ENCODE measurements around the gene MAGI2. TPM values are rescaled to one million over a fixed set of nuclear protein-coding genes. Genes with fewer than 3 reads are reported as not detected.

The MAGI2 gene
- total RNA-seq, 1 experiment from 2014 or later = 0.52 TPM

DNA sequence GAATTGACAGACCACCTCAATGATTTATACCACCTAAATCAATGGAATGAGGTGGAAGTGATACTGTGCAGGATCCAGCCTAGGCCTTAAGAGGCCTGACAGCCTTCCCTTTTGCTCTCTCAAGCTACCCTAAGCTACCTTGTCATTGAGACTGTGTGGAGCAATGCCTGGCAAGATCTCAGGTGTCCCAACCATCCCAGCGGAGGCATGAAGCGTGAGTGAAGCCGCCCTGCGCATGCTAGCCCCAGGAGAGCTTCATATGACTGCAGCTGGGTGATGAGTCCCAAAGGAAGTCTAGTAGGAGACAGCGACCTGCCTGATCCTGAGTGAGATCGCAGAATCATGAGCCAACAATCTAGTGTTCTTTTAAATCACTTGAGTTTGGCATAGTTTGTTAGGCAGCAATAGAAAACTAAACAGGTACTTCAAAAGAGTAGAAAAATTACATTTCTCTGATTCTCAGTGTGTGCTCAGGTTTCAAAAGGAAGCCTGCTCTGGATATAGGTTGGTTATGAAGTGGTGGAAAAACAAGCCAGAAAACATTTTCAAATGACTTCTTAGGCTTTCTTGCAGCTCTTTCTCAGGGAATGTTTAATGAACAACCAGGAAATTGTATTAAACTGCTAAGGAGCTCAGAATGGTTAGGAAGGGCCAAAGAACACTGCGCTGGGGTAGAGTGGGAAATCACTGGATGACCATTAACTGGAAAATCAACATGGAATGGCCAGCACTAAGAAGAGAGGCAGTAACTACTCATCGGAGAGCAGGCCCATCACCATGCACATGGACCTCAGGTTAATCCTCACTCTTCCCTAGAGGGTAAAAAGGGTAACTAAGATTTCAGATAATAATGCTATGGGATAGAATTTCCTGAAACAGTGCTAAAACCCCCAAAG is 1119.7 kb downstream of the MAGI2 start:
- Mint-ChIP-seq H3K27me3 (ENCODE audit: unreplicated experiment) (no peaks in the 10 kb centered on the region), H3K36me3 (ENCODE audit: insufficient read depth, unreplicated experiment) (no peaks in the 10 kb centered on the region), H3K4me1 (ENCODE audit: low read depth, unreplicated experiment) (peaks cover 30% of the 10 kb centered on the region), H3K4me3 (ENCODE audit: low read depth, unreplicated experiment) (peak overlapping the region; percentile 21), H3K9me3 (ENCODE audit: low read depth, unreplicated experiment) (no peaks in the 10 kb centered on the region), H3K27ac (ENCODE audit: unreplicated experiment) (peak overlapping the region; percentile 25)
- no peak for TF ChIP-seq CTCF (IDR thresholded peaks at IDR 0.05; ENCODE audit: unreplicated experiment)
- CTCF ChIA-PET = no interaction called here
- BruUV-seq (replicated peaks) = no TSS peak
- intact Hi-C loops (cut with micrococcal nuclease; ENCODE audit: unreplicated experiment) = loop anchor here (1.0 kb wide), 1 partner anchor 7 kb away; no protein-coding TSS in a partner anchor
- DNase-seq = no peak

DNA sequence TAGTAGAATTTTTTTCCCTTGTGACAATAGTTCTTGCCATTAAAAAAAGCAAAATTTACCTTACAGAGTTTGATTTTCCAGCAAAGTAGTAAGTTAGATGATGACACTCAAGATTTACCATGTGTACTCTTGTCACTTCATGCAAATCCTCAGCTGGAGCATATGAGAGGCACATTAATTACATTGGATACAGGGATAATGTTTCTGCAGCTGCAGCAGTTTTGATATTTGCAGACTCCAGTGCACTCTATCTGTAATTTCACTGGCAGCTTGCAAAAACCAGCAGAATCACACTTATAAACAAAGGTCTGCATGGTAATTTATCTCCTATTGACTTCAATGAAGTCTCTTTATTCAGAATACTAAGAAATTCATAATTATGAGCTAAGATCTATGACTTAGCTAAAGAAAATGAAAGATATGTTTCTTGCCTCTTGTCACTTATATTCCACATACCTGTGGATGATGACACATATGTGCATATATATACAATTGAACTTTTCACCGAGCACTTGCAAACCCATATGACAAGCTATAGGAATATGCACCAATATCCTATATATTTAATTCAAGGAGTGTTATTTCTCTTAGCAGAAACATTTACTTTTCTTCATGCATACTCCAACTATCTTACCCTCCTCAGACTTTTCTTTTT is 1124.3 kb downstream of the MAGI2 start:
- no peak for TF ChIP-seq CTCF (IDR thresholded peaks at IDR 0.05; ENCODE audit: unreplicated experiment)
- H3K27me3 Mint-ChIP-seq (ENCODE audit: unreplicated experiment) = no peaks in the 10 kb centered on the region
- peaks cover 16% of the 10 kb centered on the region for H3K4me1 Mint-ChIP-seq (ENCODE audit: low read depth, unreplicated experiment)
- H3K36me3 Mint-ChIP-seq (ENCODE audit: insufficient read depth, unreplicated experiment) = no peaks in the 10 kb centered on the region
- H3K27ac Mint-ChIP-seq (ENCODE audit: unreplicated experiment) = no peak overlapping the region
- BruUV-seq (replicated peaks) = no TSS peak
- no peak for DNase-seq
- no peak overlapping the region for H3K4me3 Mint-ChIP-seq (ENCODE audit: low read depth, unreplicated experiment)
- peaks cover under 1% of the 10 kb centered on the region for H3K9me3 Mint-ChIP-seq (ENCODE audit: low read depth, unreplicated experiment)
- CTCF ChIA-PET = no interaction called here
- intact Hi-C loops (cut with micrococcal nuclease; ENCODE audit: unreplicated experiment) = no loop called here

- peaks cover 2% of the 10 kb centered on the region for H3K4me1 Mint-ChIP-seq (ENCODE audit: low read depth, unreplicated experiment)
- H3K4me3 Mint-ChIP-seq (ENCODE audit: low read depth, unreplicated experiment) = no peak overlapping the region
- H3K27me3 Mint-ChIP-seq (ENCODE audit: unreplicated experiment) = no peaks in the 10 kb centered on the region
- no peak for TF ChIP-seq CTCF (IDR thresholded peaks at IDR 0.05; ENCODE audit: unreplicated experiment)
- H3K27ac Mint-ChIP-seq (ENCODE audit: unreplicated experiment) = no peak overlapping the region
- H3K36me3 Mint-ChIP-seq (ENCODE audit: insufficient read depth, unreplicated experiment) = no peaks in the 10 kb centered on the region
- peaks cover 2% of the 10 kb centered on the region for H3K9me3 Mint-ChIP-seq (ENCODE audit: low read depth, unreplicated experiment)
- DNase-seq = no peak
- BruUV-seq (replicated peaks) = no TSS peak
- intact Hi-C loops (cut with micrococcal nuclease; ENCODE audit: unreplicated experiment) = no loop called here
- CTCF ChIA-PET = no interaction called here
These were observed 1125.7 kb downstream of the MAGI2 start for GRCh38 chr7:78327718-78328117.

DNA sequence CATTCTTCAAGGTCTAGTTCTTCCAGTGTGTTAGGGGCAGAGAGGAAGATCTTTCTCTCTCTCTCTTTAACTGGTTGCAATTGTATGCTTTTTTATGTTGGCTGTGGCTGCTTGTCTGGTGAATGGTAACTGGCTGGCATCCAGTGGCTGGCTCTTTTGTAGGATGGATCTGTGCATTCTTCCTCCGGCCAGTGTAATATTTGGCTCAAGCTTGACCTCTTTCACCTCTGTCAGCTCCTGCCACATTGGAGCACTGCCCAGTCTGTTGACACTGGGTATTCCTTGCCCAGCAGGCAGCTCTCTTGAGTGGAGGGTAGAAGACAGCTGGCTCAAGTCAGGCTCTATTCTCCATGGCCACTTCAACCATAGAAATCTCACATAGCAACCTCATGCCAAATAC is 1126.6 kb downstream of the MAGI2 start:
- no peak for TF ChIP-seq CTCF (IDR thresholded peaks at IDR 0.05; ENCODE audit: unreplicated experiment)
- BruUV-seq (replicated peaks) = no TSS peak
- intact Hi-C loops (cut with micrococcal nuclease; ENCODE audit: unreplicated experiment) = loop anchor here (1.0 kb wide), 1 partner anchor 7 kb away; no protein-coding TSS in a partner anchor
- Mint-ChIP-seq H3K36me3 (ENCODE audit: insufficient read depth, unreplicated experiment) (no peaks in the 10 kb centered on the region), H3K9me3 (ENCODE audit: low read depth, unreplicated experiment) (peaks cover 2% of the 10 kb centered on the region), H3K4me3 (ENCODE audit: low read depth, unreplicated experiment) (no peak overlapping the region), H3K27ac (ENCODE audit: unreplicated experiment) (no peak overlapping the region), H3K27me3 (ENCODE audit: unreplicated experiment) (no peaks in the 10 kb centered on the region), H3K4me1 (ENCODE audit: low read depth, unreplicated experiment) (no peaks in the 10 kb centered on the region)
- CTCF ChIA-PET = no interaction called here
- DNase-seq = no peak
